Measurements from ENCODE around the gene PAPOLA.

DNA sequence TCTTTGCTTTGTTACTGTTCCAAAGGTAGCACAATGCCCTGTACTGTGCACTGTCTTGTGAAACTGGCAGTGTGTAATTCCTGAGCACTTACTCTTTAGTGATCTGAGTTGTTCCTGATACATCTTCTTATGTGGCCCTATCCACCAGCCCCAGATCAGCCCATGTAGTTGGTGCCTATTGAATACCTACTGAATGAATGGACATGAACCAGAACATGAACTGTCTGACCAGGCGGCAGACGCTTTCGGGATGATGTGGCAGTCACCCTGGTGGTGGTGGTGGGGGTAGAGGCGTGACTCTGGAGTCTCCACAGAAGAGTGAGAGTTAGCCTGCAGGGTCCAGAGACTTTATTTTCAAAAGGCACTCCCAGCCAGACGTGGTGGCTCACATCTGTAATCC is 46.6 kb upstream of the PAPOLA start:
- no peak for TF ChIP-seq POLR2A (IDR thresholded peaks at IDR 0.05)
- TF ChIP-seq CTCF (IDR thresholded peaks at IDR 0.05), result no peak
